MCF 10A (cell line): ENCODE results near the gene DQX1. TPM values are rescaled to one million over a fixed set of nuclear protein-coding genes. Genes with fewer than 3 reads are reported as not detected.

Experiments used
- BruUV-seq: library from RNA; stranded (reverse); fragments of 400-500 nt; replicated peaks from 2 replicates; lab custom pipeline; 2021; lab: Mats Ljungman, UMichigan
- CTCF ChIA-PET: fragments of 300-600 bp; sonication (Branson Sonifier 250); formaldehyde crosslinking; extraction: SDS; loops from one replicate; lab custom pipeline; 2021; ENCODE audit warnings: antibody characterized with exemption, inconsistent platforms; lab: Yijun Ruan, JAX
- POLR2A ChIA-PET: fragments of 300-600, 350-650 bp; sonication (Branson Sonifier 250); formaldehyde crosslinking; extraction: SDS; loops from one replicate; lab custom pipeline; 2020; ENCODE audit warnings: antibody characterized with exemption, inconsistent platforms; lab: Yijun Ruan, JAX
- DNase-seq: peaks from one replicate; pipeline ENCODE4 v3.0.0-alpha.2; 2018; ENCODE audit not compliant: unreplicated experiment
- H3K27ac Mint-ChIP-seq: one replicate; pipeline ENCODE4 v1.8.0; 2022; ENCODE audit warnings: mild to moderate bottlenecking, low read depth, mixed read lengths; ENCODE audit not compliant: unreplicated experiment
- H3K27me3 Mint-ChIP-seq: one replicate; pipeline ENCODE4 v1.8.0; 2022; ENCODE audit warnings: mixed read lengths; ENCODE audit not compliant: insufficient read depth, unreplicated experiment
- H3K36me3 Mint-ChIP-seq: one replicate; pipeline ENCODE4 v1.8.0; 2022; ENCODE audit warnings: mild to moderate bottlenecking, moderate library complexity, mixed read lengths; ENCODE audit not compliant: insufficient read depth, unreplicated experiment
- H3K4me1 Mint-ChIP-seq: one replicate; pipeline ENCODE4 v1.8.0; 2022; ENCODE audit warnings: mixed read lengths; ENCODE audit not compliant: insufficient read depth, unreplicated experiment
- H3K4me3 Mint-ChIP-seq: one replicate; pipeline ENCODE4 v1.8.0; 2022; ENCODE audit warnings: mild to moderate bottlenecking, moderate library complexity, mixed read lengths; ENCODE audit not compliant: unreplicated experiment
- H3K9me3 Mint-ChIP-seq: one replicate; pipeline ENCODE4 v1.8.0; 2022; ENCODE audit warnings: mixed read lengths; ENCODE audit not compliant: unreplicated experiment
- intact Hi-C: fragments of 100-400 bp; cut with micrococcal nuclease; formaldehyde crosslinking; loops from 2 replicates; pipeline ENCODE4 v1.14.1; 2022
- total RNA-seq: library from RNA; stranded (reverse); gene quantifications from 2 replicates; pipeline ENCODE4 v1.2.3, GENCODE V29; 2022
- TF ChIP-seq, protein P1 (sequence below): fragments of 200-600 bp; IDR thresholded peaks from one replicate; pipeline ENCODE4 v1.8.0; 2022; ENCODE audit warnings: antibody characterized with exemption, mild to moderate bottlenecking; ENCODE audit not compliant: unreplicated experiment

DQX1 gene
- total RNA-seq, 1 experiment from 2014 or later, result 4.3 TPM

DNA sequence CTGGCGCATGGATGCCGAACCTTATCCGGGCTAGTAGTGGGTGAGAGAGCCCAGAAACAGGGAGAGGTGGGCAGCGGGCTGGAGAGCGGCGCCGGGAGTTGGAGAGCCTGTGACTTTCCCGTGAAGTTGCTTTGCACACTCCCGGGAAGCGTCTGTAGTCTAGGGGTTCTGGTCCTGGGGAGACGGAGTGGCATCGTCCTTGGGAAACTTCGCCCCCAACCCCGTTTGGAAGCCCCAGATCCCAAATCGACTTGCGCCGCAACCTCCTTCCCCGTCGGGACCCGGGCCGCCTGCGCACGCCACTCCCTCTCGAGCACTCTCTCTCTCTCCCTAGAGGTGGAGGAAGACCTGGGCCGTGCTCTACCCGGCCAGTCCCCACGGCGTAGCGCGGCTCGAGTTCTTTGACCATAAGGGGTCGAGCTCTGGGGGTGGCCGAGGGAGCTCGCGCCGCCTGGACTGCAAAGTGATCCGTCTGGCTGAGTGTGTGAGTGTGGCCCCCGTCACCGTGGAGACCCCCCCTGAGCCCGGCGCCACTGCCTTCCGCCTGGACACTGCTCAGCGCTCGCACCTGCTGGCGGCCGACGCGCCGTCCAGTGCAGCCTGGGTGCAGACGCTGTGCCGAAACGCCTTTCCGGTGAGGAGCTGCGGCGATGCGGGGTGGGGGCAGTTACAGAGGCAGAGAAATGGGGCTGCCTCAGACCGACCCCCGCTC lies 28.9 kb upstream of the DQX1 start:
- Mint-ChIP-seq H3K36me3 (no peaks in the 10 kb centered on the region), H3K27me3 (no peaks in the 10 kb centered on the region), H3K4me3 (no peak overlapping the region), H3K27ac (no peak overlapping the region), H3K9me3 (no peaks in the 10 kb centered on the region), H3K4me1 (peaks cover 6% of the 10 kb centered on the region)
- no peak for DNase-seq
- intact Hi-C loops, result no loop called here
- TF ChIP-seq, protein P1, sequence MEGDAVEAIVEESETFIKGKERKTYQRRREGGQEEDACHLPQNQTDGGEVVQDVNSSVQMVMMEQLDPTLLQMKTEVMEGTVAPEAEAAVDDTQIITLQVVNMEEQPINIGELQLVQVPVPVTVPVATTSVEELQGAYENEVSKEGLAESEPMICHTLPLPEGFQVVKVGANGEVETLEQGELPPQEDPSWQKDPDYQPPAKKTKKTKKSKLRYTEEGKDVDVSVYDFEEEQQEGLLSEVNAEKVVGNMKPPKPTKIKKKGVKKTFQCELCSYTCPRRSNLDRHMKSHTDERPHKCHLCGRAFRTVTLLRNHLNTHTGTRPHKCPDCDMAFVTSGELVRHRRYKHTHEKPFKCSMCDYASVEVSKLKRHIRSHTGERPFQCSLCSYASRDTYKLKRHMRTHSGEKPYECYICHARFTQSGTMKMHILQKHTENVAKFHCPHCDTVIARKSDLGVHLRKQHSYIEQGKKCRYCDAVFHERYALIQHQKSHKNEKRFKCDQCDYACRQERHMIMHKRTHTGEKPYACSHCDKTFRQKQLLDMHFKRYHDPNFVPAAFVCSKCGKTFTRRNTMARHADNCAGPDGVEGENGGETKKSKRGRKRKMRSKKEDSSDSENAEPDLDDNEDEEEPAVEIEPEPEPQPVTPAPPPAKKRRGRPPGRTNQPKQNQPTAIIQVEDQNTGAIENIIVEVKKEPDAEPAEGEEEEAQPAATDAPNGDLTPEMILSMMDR, result no peak
- ChIA-PET CTCF (interaction anchor here (1.9 kb wide), 1 partner anchor 34 kb away, joined by 4 read pairs; no protein-coding TSS in a partner anchor), POLR2A (no interaction called here)
- no TSS peak for BruUV-seq

GRCh38 chr2:74553892-74554819 lies 28.1 kb upstream of the DQX1 start, which contains the start of the genes DOK1 and LOXL3:
Gene DOK1 (plus strand): TSS chr2:74554720. CDS start chr2:74554755, 35 bp downstream.
Gene LOXL3 (minus strand): TSS chr2:74553942. CDS start chr2:74552634, 1,308 bp downstream.
- TF ChIP-seq, protein P1, result no peak
- Mint-ChIP-seq H3K4me1 (peaks cover 11% of the 10 kb centered on the region), H3K4me3 (peak within 1 kb of the TSS; percentile 48), H3K27ac (peak within 1 kb of the TSS; percentile 16), H3K36me3 (no peaks in the 10 kb centered on the region), H3K9me3 (no peaks in the 10 kb centered on the region), H3K27me3 (no peaks in the 10 kb centered on the region)
- ChIA-PET CTCF (no interaction called here), POLR2A (no interaction called here)
- DNase-seq, result peak; percentile 58
- no TSS peak for BruUV-seq
- intact Hi-C loops, result no loop called here

GRCh38 chr2:74552914-74553811 lies 27.1 kb upstream of the DQX1 start:
- POLR2A ChIA-PET, result no interaction called here
- peak overlapping the region; percentile 16 for H3K27ac Mint-ChIP-seq
- CTCF ChIA-PET, result interaction anchor here (0.8 kb wide), 1 partner anchor 13 kb away, joined by 3 read pairs; no protein-coding TSS in a partner anchor
- no TSS peak for BruUV-seq
- no peak for DNase-seq
- H3K4me3 Mint-ChIP-seq, result peak overlapping the region; percentile 48
- no peaks in the 10 kb centered on the region for H3K9me3 Mint-ChIP-seq
- intact Hi-C loops, result no loop called here
- H3K36me3 Mint-ChIP-seq, result no peaks in the 10 kb centered on the region
- TF ChIP-seq, protein P1, result no peak
- H3K4me1 Mint-ChIP-seq, result peaks cover 11% of the 10 kb centered on the region
- no peaks in the 10 kb centered on the region for H3K27me3 Mint-ChIP-seq
